Measurements from ENCODE around the gene SPATA1. TPM values are rescaled to one million over a fixed set of nuclear protein-coding genes. Genes with fewer than 3 reads are reported as not detected.

SPATA1 gene
- total and polyA plus RNA-seq, 2 of the 4 experiments (the other 2 are of a cell fraction): under 0.01 to 0.56 TPM

DNA sequence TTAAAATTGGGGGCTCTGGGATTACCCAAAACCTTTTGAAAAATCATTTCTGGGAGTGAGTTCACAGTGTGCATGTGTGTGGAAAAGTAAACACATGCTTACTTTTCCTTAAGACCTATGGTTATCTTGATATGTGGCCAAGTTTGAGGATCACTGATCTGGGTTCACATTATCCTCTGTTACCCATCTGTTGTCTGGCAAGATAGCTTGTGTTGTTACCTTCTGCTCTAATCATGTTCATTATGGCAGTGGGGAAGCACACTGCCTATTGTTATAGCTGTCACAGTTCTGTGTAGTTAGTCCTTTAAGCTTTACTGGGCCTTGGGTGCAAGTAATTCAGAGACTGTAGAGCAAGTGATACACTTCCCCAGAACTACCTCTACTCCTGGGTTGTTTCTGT lies 63.0 kb downstream of the SPATA1 start:
- no peak overlapping the region for H2AK9ac ChIP-seq (replicated peaks; ENCODE audit: low read depth, low read length, poor library complexity)
- no peak overlapping the region for H3K9ac ChIP-seq (ENCODE audit: low read depth, low read length)
- H3K4me3 ChIP-seq (ENCODE audit: insufficient read depth, low read depth, low read length): no peak overlapping the region
- in situ Hi-C loops (cut with MboI; ENCODE audit: low sequenced_read_pairs) (no loop called here), dilution Hi-C loops (cut with HindIII; ENCODE audit: low sequenced_read_pairs, unreplicated experiment) (no loop called here), intact Hi-C loops (cut with micrococcal nuclease) (no loop called here)
- no peaks in the 10 kb centered on the region for H4K20me1 ChIP-seq (ENCODE audit: insufficient read depth, low read length)
- H3K4ac ChIP-seq (ENCODE audit: low read depth, low read length): no peak overlapping the region
- no peak overlapping the region for H2AK5ac ChIP-seq (ENCODE audit: low read depth, low read length)
- TF ChIP-seq CHD1 (IDR thresholded peaks at IDR 0.05; ENCODE audit: low read depth, low read length) (no peak), FOS (IDR thresholded peaks at IDR 0.05; ENCODE audit: low read depth, low read length) (no peak), POLR2A (IDR thresholded peaks at IDR 0.05; ENCODE audit: low read depth, low read length) (no peak), RCOR1 (IDR thresholded peaks at IDR 0.05; ENCODE audit: insufficient replicate concordance, low read length) (no peak), MAZ (IDR thresholded peaks at IDR 0.05; ENCODE audit: borderline replicate concordance, low read depth, low read length) (no peak), USF2 (IDR thresholded peaks at IDR 0.05; ENCODE audit: low read depth, low read length) (no peak), RFX5 (IDR thresholded peaks at IDR 0.05; ENCODE audit: low read depth, low read length) (no peak)
- H2BK120ac ChIP-seq (ENCODE audit: low read depth, low read length): no peak overlapping the region
- no peak overlapping the region for H4K5ac ChIP-seq (ENCODE audit: low read depth, low read length)
- peaks cover 3% of the 10 kb centered on the region for H3K9me1 ChIP-seq (ENCODE audit: insufficient read depth, low read length)
- H3K36me3 ChIP-seq (ENCODE audit: control insufficient read depth, insufficient read depth, low read length): peaks cover 7% of the 10 kb centered on the region
- no peak overlapping the region for H3K23ac ChIP-seq (ENCODE audit: low read depth, low read length)
- DNase-seq (no peak), ATAC-seq (ENCODE audit: low read depth) (no peak)
- no peak overlapping the region for H3K18ac ChIP-seq (ENCODE audit: low read depth, low read length)
- H3K4me1 ChIP-seq (ENCODE audit: control insufficient read depth, insufficient read depth, low read length): peaks cover 2% of the 10 kb centered on the region; the same call in 1 of the 2 replicates
- ChIA-PET POLR2A (ENCODE audit: unreplicated experiment) (no interaction called here), CTCF (no interaction called here)
- H2BK20ac ChIP-seq (ENCODE audit: low read depth, low read length): no peak overlapping the region
- no peaks in the 10 kb centered on the region for H3K9me3 ChIP-seq (ENCODE audit: control insufficient read depth, insufficient read depth, low read length)
- H3K27me3 ChIP-seq (ENCODE audit: control insufficient read depth, insufficient read depth, low read length): no peaks in the 10 kb centered on the region
- H3K56ac ChIP-seq (ENCODE audit: extremely low read depth, insufficient read depth, low read length): no peak overlapping the region
- no TSS peak for BruUV-seq (replicated peaks)
- peaks cover 33 to 36% of the 10 kb centered on the region in 2 experiments for H3K79me1 ChIP-seq (ENCODE audit: low read depth in 1 of 2, low read length in 2 of 2)
- H4K8ac ChIP-seq (ENCODE audit: low read depth in 2 of 2, low read length in 2 of 2): no peak overlapping the region
- no peak overlapping the region for H3K27ac ChIP-seq (ENCODE audit: insufficient read depth, low read length)
- H2BK15ac ChIP-seq (ENCODE audit: low read depth, low read length): no peak overlapping the region
- no peak overlapping the region for H2AFZ ChIP-seq (replicated peaks; ENCODE audit: low read length, poor library complexity)
- no peak overlapping the region for H3K14ac ChIP-seq (replicated peaks; ENCODE audit: low read depth, low read length)
- no peak overlapping the region for H3K4me2 ChIP-seq (ENCODE audit: low read depth, low read length)
- no peak overlapping the region for H4K91ac ChIP-seq (ENCODE audit: insufficient read depth, low read depth, low read length)
- no peak overlapping the region for H2BK5ac ChIP-seq (ENCODE audit: low read depth, low read length, poor library complexity, severe bottlenecking)
